ENCODE results near the gene OR5B21. TPM values are rescaled to one million over a fixed set of nuclear protein-coding genes. Genes with fewer than 3 reads are reported as not detected.

OR5B21 gene
- total and polyA plus RNA-seq, 2 donors (not counting 1 experiment from before 2014, with no cell fraction given), result not detected

DNA sequence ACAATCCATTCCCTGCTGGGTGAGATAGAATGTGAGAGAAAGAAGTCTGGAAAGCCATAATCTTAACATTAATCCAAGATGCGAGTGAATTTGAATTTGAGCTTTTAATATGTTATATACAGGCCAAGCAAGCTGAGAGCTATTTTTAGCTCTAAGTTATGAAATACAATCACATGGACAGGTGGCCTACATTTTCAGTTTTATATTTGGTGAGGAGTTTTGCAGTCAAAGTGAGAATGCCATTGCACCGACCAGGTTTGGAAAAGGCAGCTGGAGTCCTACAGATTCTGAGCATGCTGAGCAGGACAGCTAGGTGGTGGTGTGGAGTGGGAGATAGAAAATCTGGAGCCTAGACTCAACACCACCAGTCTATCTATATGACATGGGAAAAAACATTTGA, 12.0 kb downstream of the OR5B21 start:
- Histone ChIP-seq H3K79me2 (ENCODE audit: control insufficient read depth, insufficient read depth, low read length) (no peaks in the 10 kb centered on the region), H3K4me1 (ENCODE audit: control insufficient read depth, extremely low read depth, insufficient read depth, low read length) (peaks cover 9% of the 10 kb centered on the region), H3K9ac (ENCODE audit: insufficient read depth, low read length) (no peak overlapping the region), H3K9me3 (ENCODE audit: control insufficient read depth, insufficient read depth, low read depth, low read length) (no peaks in the 10 kb centered on the region), H2AFZ (ENCODE audit: low read length) (no peak overlapping the region), H3K4me3 (replicated peaks in 1 of 4; ENCODE audit: control extremely low read depth in 1 of 4, insufficient read depth in 1 of 4, low read depth in 3 of 4, low read length in 4 of 4) (no peak overlapping the region), H3K4me2 (ENCODE audit: extremely low read depth, insufficient read depth, low read length) (no peak overlapping the region), H4K20me1 (ENCODE audit: control insufficient read depth, extremely low read depth, insufficient read depth, low read length) (no peaks in the 10 kb centered on the region), H3K27ac (ENCODE audit: insufficient read depth, low read length) (no peak overlapping the region), H3K27me3 (ENCODE audit: control insufficient read depth, insufficient read depth, low read length) (no peaks in the 10 kb centered on the region), H3K36me3 (ENCODE audit: control insufficient read depth, insufficient read depth, low read length) (no peaks in the 10 kb centered on the region)
- TF ChIP-seq, protein P1, sequence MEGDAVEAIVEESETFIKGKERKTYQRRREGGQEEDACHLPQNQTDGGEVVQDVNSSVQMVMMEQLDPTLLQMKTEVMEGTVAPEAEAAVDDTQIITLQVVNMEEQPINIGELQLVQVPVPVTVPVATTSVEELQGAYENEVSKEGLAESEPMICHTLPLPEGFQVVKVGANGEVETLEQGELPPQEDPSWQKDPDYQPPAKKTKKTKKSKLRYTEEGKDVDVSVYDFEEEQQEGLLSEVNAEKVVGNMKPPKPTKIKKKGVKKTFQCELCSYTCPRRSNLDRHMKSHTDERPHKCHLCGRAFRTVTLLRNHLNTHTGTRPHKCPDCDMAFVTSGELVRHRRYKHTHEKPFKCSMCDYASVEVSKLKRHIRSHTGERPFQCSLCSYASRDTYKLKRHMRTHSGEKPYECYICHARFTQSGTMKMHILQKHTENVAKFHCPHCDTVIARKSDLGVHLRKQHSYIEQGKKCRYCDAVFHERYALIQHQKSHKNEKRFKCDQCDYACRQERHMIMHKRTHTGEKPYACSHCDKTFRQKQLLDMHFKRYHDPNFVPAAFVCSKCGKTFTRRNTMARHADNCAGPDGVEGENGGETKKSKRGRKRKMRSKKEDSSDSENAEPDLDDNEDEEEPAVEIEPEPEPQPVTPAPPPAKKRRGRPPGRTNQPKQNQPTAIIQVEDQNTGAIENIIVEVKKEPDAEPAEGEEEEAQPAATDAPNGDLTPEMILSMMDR (conservative IDR thresholded peaks at IDR 0.05 in 1 of 2, IDR thresholded peaks at IDR 0.05 in 1 of 2; ENCODE audit: low read depth in 1 of 2, low read length in 2 of 2), result no peak
- no peak for TF ChIP-seq EZH2 (IDR thresholded peaks at IDR 0.05; ENCODE audit: low read length, missing control alignments)
- no peak for DNase-seq (ENCODE audit: low read depth in 2 of 2)

- Histone ChIP-seq H3K9ac (ENCODE audit: insufficient read depth, low read length) (no peak overlapping the region), H3K9me3 (ENCODE audit: control insufficient read depth, insufficient read depth, low read depth, low read length) (no peaks in the 10 kb centered on the region), H2AFZ (ENCODE audit: low read length) (no peak overlapping the region), H3K4me3 (replicated peaks in 1 of 4; ENCODE audit: control extremely low read depth in 1 of 4, insufficient read depth in 1 of 4, low read depth in 3 of 4, low read length in 4 of 4) (no peak overlapping the region), H4K20me1 (ENCODE audit: control insufficient read depth, extremely low read depth, insufficient read depth, low read length) (no peaks in the 10 kb centered on the region), H3K36me3 (ENCODE audit: control insufficient read depth, insufficient read depth, low read length) (no peaks in the 10 kb centered on the region), H3K27ac (ENCODE audit: insufficient read depth, low read length) (peak overlapping the region; percentile 35), H3K4me2 (ENCODE audit: extremely low read depth, insufficient read depth, low read length) (no peak overlapping the region), H3K79me2 (ENCODE audit: control insufficient read depth, insufficient read depth, low read length) (no peaks in the 10 kb centered on the region), H3K4me1 (ENCODE audit: control insufficient read depth, extremely low read depth, insufficient read depth, low read length) (peaks cover 9% of the 10 kb centered on the region), H3K27me3 (ENCODE audit: control insufficient read depth, insufficient read depth, low read length) (no peaks in the 10 kb centered on the region)
- TF ChIP-seq, protein P1 (conservative IDR thresholded peaks at IDR 0.05 in 1 of 2, IDR thresholded peaks at IDR 0.05 in 1 of 2; ENCODE audit: low read depth in 1 of 2, low read length in 2 of 2), result no peak
- TF ChIP-seq EZH2 (IDR thresholded peaks at IDR 0.05; ENCODE audit: low read length, missing control alignments), result no peak
- peak; percentile 17 to 29 for DNase-seq (ENCODE audit: low read depth in 2 of 2)
These were observed 13.8 kb downstream of the OR5B21 start for GRCh38 chr11:58494101-58494500.

DNA sequence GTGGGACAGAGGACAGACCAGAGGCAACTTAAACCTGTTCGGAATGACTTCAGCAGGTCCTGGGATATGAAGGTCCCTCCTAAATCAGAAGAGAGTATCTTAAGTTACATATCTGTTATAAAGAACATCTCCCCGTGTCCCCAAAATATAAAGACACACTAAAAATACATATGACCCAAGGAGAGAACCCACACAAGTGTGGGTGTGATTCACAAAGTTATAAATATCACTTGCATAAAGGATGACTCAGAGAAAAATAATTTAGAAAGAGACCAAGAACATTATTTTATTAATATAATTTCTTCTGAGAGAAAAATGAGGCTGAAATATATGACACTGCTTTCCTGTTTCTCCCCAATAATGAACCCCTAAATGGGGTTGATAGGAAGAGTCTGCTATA, 14.2 kb downstream of the OR5B21 start:
- H3K79me2 ChIP-seq (ENCODE audit: control insufficient read depth, insufficient read depth, low read length), result no peaks in the 10 kb centered on the region
- H3K4me3 ChIP-seq (replicated peaks in 1 of 4; ENCODE audit: control extremely low read depth in 1 of 4, insufficient read depth in 1 of 4, low read depth in 3 of 4, low read length in 4 of 4), result no peak overlapping the region
- TF ChIP-seq, protein P1 (conservative IDR thresholded peaks at IDR 0.05 in 1 of 2, IDR thresholded peaks at IDR 0.05 in 1 of 2; ENCODE audit: low read depth in 1 of 2, low read length in 2 of 2), result no peak
- TF ChIP-seq EZH2 (IDR thresholded peaks at IDR 0.05; ENCODE audit: low read length, missing control alignments), result no peak
- H3K27me3 ChIP-seq (ENCODE audit: control insufficient read depth, insufficient read depth, low read length), result no peaks in the 10 kb centered on the region
- no peak overlapping the region for H2AFZ ChIP-seq (ENCODE audit: low read length)
- no peak overlapping the region for H3K9ac ChIP-seq (ENCODE audit: insufficient read depth, low read length)
- peak overlapping the region; percentile 35 for H3K27ac ChIP-seq (ENCODE audit: insufficient read depth, low read length)
- H4K20me1 ChIP-seq (ENCODE audit: control insufficient read depth, extremely low read depth, insufficient read depth, low read length), result no peaks in the 10 kb centered on the region
- H3K9me3 ChIP-seq (ENCODE audit: control insufficient read depth, insufficient read depth, low read depth, low read length), result no peaks in the 10 kb centered on the region
- H3K4me1 ChIP-seq (ENCODE audit: control insufficient read depth, extremely low read depth, insufficient read depth, low read length), result peaks cover 9% of the 10 kb centered on the region
- no peak overlapping the region for H3K4me2 ChIP-seq (ENCODE audit: extremely low read depth, insufficient read depth, low read length)
- H3K36me3 ChIP-seq (ENCODE audit: control insufficient read depth, insufficient read depth, low read length), result no peaks in the 10 kb centered on the region
- peak; percentile 8 to 24 for DNase-seq (ENCODE audit: low read depth in 2 of 2)

Measured in fibroblast of lung (primary cell).